22Rv1 (cell line): ENCODE data around the gene C2orf92.
"Not testable (repeated sequence)": the region's sequence is repeated elsewhere in the genome, so short reads cannot be mapped to it uniquely, and the experiment has no call there.

Source experiments
- H3K27ac ChIP-seq: fragments of 450-650 bp; 2 replicates; pipeline ENCODE4 v1.5.1; 2017
- ZFX ChIP-seq: fragments of 450-650 bp; IDR thresholded peaks from 2 replicates; pipeline ENCODE4 v1.6.1; 2017; ENCODE audit warnings: antibody characterized with exemption, borderline replicate concordance
- TF ChIP-seq, protein P1 (sequence below): fragments of 450-650 bp; IDR thresholded peaks from 2 replicates; pipeline ENCODE4 v1.5.1; 2017; ENCODE audit warnings: mild to moderate bottlenecking

C2orf92 gene

DNA sequence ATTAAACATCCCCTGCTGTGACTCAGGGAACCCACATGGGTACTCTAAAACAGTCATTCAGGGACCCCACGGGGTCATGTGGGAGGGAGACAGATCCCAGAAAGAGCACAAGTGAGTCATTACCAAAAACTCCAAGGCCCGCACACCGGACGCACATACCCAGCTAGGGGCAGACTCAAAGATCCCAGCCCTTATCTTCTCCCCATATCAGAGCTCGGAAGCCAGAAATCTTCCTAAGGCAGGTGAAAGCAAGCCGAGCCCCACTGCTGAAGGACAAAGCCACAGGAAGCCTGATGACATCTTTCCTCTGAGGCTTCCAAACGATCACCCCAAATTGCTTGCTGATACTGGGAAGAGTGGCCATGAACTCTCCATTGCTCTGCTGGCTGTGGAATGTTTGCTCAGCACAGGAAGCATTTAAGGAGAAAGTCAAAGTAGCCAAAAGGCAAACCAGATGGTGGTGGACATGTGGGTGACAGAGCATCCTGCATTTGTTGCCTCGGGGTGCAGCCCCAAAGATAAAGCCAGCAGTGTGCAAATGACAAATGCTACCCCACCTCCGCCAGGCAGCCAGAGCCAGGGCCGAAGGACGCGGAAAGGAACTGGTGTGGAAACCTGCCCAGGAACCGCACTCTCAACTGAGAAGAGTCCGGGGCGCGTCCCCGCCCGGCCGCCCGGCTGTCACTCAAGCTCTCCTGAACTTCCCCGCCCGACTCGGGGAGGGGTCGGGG is 6.5 kb upstream of the C2orf92 start:
- H3K27ac ChIP-seq: peak overlapping the region; percentile 96
- TF ChIP-seq ZFX: no peak
- TF ChIP-seq, protein P1, sequence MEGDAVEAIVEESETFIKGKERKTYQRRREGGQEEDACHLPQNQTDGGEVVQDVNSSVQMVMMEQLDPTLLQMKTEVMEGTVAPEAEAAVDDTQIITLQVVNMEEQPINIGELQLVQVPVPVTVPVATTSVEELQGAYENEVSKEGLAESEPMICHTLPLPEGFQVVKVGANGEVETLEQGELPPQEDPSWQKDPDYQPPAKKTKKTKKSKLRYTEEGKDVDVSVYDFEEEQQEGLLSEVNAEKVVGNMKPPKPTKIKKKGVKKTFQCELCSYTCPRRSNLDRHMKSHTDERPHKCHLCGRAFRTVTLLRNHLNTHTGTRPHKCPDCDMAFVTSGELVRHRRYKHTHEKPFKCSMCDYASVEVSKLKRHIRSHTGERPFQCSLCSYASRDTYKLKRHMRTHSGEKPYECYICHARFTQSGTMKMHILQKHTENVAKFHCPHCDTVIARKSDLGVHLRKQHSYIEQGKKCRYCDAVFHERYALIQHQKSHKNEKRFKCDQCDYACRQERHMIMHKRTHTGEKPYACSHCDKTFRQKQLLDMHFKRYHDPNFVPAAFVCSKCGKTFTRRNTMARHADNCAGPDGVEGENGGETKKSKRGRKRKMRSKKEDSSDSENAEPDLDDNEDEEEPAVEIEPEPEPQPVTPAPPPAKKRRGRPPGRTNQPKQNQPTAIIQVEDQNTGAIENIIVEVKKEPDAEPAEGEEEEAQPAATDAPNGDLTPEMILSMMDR: no peak

DNA sequence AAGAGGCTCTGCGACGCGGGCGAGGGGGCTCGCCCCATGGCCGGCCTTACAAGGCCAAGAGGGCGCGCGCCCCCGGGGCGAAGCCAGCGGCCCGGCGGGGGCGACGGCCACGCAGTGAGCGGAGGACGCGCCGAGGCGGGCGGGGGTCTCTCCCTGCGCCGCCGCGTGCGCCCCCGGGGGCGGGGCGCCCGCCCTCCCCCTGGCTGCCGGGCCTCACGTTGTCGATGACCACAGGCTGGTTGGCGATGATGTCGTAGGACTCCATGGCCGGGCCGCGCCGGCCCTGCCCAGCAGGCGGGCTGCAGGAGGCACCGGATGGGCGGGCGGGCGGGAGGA is 5.9 kb upstream of the C2orf92 start:
- no peak for TF ChIP-seq ZFX
- TF ChIP-seq, protein P1: no peak
- peak overlapping the region; percentile 96 for H3K27ac ChIP-seq

DNA sequence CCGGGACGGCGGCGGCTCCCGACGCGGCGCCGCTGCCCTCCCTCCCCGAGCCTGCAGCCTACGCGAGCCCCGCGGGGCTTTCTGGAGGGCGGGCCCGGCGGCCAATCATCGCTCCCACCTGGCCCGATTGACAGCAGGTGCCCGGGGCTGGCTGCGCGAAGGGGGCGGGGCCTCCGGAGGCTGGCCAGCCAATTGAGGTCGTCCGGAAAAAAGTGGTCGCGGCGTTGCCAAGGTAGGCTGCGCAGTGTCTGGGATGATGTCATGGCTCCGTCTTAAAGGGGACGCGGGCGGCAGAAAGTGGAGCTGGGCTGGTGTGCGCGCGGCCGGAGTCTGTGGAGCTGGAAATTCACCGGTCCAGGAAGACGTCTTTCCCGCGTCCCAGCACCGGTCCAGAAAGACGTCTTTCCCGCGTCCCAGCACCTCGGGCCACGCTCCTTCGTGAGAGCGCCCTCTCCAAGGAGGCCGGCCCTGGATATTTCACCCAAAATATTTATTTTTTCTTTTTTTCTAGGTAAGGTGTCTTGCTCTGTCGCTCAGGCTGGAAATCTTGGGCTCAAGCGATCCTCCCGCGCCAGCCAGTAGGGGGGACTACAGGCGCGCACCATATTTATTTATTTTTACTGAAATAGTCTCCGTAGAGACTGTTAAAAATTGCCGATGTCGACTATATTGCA is 5.4 kb upstream of the C2orf92 start, which contains the start of gene ACTR1B:
TSS of gene ACTR1B (minus strand) at position 83 of the 674 bp plus-strand sequence. CDS start 154 bp downstream, outside the sequence.
- TF ChIP-seq ZFX: no peak
- TF ChIP-seq, protein P1: peak; percentile 73
- H3K27ac ChIP-seq: peak within 1 kb of the TSS; percentile 96

DNA sequence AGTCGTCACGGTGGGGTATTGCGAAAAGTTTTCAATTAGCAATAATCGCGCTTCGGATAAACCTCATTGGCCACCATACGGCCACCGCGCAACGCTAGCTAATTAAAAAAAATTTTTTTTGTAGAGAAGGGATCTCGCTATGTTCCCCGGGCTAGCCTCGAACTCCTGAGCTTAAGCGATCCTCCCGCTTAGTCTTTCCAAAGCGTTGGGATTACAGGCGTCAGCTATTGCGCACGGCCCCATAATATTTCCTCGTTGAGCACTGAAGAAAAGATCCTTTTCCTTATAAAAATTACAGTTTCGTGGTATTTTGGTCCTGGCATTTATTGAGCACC is 4.9 kb upstream of the C2orf92 start:
- no peak for TF ChIP-seq ZFX
- TF ChIP-seq, protein P1: peak; percentile 33; the same call in 1 of the 2 replicates
- peak overlapping the region; percentile 96 for H3K27ac ChIP-seq

DNA sequence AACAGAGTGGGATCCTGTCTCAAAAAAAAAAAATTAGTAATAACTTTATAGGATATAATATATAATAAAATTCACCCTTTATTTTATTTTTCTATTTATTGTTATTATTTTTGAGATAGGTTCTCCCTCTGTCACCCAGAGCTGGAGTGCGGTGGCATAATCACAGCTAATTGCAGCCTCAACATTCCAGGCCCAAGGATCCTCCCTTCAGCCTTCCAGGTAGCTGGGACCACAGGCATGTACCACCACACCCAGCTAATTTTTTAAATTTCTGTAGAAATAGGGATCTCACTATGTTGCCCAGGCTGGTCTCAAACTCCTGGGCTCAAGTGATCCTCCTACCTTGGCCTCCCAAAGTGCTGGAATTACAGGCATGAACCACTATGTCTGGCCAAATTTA is 958 bp downstream of the C2orf92 start:
- H3K27ac ChIP-seq: no peak overlapping the region
- TF ChIP-seq, protein P1: no peak
- TF ChIP-seq ZFX: no peak

DNA sequence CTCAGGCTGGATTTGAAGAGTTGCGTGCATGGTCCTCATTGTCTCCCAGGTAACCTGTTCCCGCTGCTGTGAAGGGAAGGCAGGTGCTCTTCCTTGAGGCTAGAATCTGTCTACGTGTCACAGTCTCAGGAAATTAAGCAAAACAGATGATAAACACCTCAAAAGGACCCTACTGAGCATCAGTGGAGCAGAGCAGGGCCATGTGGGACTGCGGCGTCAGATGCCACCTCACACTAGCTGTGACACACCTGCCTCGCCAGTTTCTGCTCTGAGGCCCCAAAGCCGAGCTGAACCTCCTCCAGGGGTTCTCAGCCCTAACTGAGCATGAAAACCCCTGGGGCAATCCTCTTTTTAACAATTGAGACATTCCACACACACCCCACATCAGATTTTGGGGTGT is 2.0 kb downstream of the C2orf92 start:
- TF ChIP-seq, protein P1: no peak
- no peak for TF ChIP-seq ZFX
- no peak overlapping the region for H3K27ac ChIP-seq

DNA sequence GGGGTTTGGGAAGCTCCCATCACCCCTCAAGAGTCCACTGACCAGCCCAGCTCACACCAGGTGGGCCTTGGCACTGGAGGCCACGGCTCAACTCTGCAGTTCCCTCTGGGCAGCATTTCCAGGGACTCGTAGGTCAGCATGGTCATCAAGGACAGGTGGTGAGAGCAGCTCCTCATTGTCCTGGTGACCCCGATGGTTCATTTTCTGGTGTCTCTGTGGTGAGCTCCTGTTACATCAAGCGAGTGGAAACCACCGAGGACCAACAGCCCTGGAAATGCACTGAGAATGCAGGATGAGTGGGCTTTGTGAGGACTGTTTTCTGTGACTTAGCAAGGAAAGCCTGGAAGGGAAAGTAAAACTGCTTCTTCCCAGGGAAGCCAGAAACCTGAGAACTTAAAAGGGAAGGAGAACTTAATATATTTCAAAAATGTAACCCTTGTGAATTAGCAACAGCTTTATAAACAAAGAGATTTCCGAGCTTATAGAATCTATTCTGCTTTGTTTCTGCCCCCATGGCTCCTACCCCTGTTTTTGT is 3.2 kb downstream of the C2orf92 start:
- H3K27ac ChIP-seq: not testable (repeated sequence)
